Tibial nerve (tissue), 4 donors: Measurements from ENCODE around the gene FBN3. TPM values are rescaled to one million over a fixed set of nuclear protein-coding genes. Genes with fewer than 3 reads are reported as not detected.
A peak's percentile ranks its signal among the peaks of the same experiment; 100 is the strongest.
"Not testable (repeated sequence)": the region's sequence is repeated elsewhere in the genome, so short reads cannot be mapped to it uniquely, and the experiment has no call there.

Experiments used
- DNase-seq, 2 donors: peaks; one replicate each; pipeline ENCODE4 v3.0.0-alpha.2; 2019; ENCODE audit warnings: low spot score in 2 of 2
- H3K27ac ChIP-seq, 4 donors: fragments of 200-600 bp; sonication (generic) in 3 of 4; one replicate each; pipeline ENCODE4 v1.5.1; 2017 to 2019; ENCODE audit warnings: mild to moderate bottlenecking in 1 of 4
- H3K27me3 ChIP-seq, 2 donors: fragments of 200-600 bp; sonication (generic) in 1 of 2; one replicate each; pipeline versions ENCODE4 v1.5.1 to v1.6.0; 2017 to 2019
- H3K36me3 ChIP-seq, 3 donors: fragments of 200-600 bp; sonication (generic); one replicate each; pipeline ENCODE4 v1.5.1; 2018 to 2019
- H3K4me1 ChIP-seq, 4 donors: fragments of 200-600 bp; sonication (generic) in 3 of 4; one replicate each; pipeline ENCODE4 v1.5.1; 2017 to 2019
- H3K4me3 ChIP-seq, 4 donors: fragments of 200-600 bp; sonication (generic) in 3 of 4; one replicate each; pipeline ENCODE4 v1.5.1; 2017 to 2019; ENCODE audit warnings: mild to moderate bottlenecking in 1 of 4, moderate library complexity in 1 of 4
- H3K9me3 ChIP-seq, 4 donors: fragments of 200-600 bp; sonication (generic) in 3 of 4; one replicate each; pipeline ENCODE4 v1.5.1; 2017 to 2019
- EP300 ChIP-seq, 2 donors: sonication (generic); formaldehyde crosslinking; IDR thresholded peaks; one replicate each; pipeline ENCODE4 v1.6.1; 2017; ENCODE audit warnings: antibody characterized with exemption in 2 of 2, mild to moderate bottlenecking in 1 of 2
- POLR2A ChIP-seq, 2 donors: fragments of 450-650 bp; IDR thresholded peaks; one replicate each; pipeline ENCODE4 v1.6.1; 2017; ENCODE audit warnings: antibody characterized with exemption in 2 of 2, mild to moderate bottlenecking in 2 of 2, moderate library complexity in 2 of 2
- WGBS, 2 donors: methylation state at CpG; one replicate each; pipeline ENCODE4 v1.1.5; 2018; 5-methylcytosine and 5-hydroxymethylcytosine counted together
- total RNA-seq, 4 donors: library from RNA; depleted of rRNA; stranded (reverse); fragments of >200 nt; gene quantifications; one replicate each; pipeline ENCODE4 v1.1.0, GENCODE V29; 2016
- TF ChIP-seq, protein P1 (sequence below), 5 experiments: fragments of 200-600 bp in 3 of 5; fragments of 450-650 bp in 2 of 5; sonication (generic) in 3 of 5; IDR thresholded peaks; one replicate each; pipeline ENCODE4 v1.5.1; 2016 to 2019; ENCODE audit warnings: antibody characterized with exemption in 5 of 5, mild to moderate bottlenecking in 3 of 5, moderate library complexity in 2 of 5

FBN3 gene
- total RNA-seq, 4 donors from 2014 or later = 0.20 to 2.5 TPM; not detected in 2

DNA sequence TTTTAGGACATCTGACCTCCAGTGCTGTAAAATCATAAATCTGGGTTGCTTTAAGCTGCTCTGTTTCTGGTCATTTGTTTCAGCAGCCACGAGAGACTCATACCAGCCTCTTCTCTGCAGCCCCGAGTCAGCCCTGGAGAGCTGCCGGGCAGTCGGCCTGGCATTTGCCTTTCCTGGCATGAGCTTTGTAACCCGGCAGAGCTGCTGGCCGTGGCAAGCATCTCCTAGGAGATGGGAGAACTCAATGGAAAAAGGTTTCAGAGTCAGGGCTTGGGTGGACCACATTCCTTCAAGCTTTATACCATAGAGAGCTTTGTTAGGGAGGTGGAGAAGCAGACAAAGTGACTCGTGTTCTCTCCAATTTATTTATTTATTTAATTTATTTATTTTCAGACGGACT, 118.4 kb downstream of the FBN3 start:
- TF ChIP-seq, protein P1, sequence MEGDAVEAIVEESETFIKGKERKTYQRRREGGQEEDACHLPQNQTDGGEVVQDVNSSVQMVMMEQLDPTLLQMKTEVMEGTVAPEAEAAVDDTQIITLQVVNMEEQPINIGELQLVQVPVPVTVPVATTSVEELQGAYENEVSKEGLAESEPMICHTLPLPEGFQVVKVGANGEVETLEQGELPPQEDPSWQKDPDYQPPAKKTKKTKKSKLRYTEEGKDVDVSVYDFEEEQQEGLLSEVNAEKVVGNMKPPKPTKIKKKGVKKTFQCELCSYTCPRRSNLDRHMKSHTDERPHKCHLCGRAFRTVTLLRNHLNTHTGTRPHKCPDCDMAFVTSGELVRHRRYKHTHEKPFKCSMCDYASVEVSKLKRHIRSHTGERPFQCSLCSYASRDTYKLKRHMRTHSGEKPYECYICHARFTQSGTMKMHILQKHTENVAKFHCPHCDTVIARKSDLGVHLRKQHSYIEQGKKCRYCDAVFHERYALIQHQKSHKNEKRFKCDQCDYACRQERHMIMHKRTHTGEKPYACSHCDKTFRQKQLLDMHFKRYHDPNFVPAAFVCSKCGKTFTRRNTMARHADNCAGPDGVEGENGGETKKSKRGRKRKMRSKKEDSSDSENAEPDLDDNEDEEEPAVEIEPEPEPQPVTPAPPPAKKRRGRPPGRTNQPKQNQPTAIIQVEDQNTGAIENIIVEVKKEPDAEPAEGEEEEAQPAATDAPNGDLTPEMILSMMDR (IDR thresholded peaks at IDR 0.05) = no peak
- no peak for TF ChIP-seq POLR2A (IDR thresholded peaks at IDR 0.05)
- TF ChIP-seq EP300 (IDR thresholded peaks at IDR 0.05) = no peak
- DNase-seq = no peak
- no peaks in the 10 kb centered on the region for H3K9me3 ChIP-seq
- no peaks in the 10 kb centered on the region for H3K36me3 ChIP-seq
- H3K27me3 ChIP-seq = no peaks in the 10 kb centered on the region
- no peak overlapping the region for H3K27ac ChIP-seq
- no peak overlapping the region for H3K4me3 ChIP-seq
- peaks cover 0 to 16% (median 0%) of the 10 kb centered on the region in 4 donors for H3K4me1 ChIP-seq
- WGBS, 2 donors = 26 to 44% methylated on average over 8 of the region's 8 CpGs

DNA sequence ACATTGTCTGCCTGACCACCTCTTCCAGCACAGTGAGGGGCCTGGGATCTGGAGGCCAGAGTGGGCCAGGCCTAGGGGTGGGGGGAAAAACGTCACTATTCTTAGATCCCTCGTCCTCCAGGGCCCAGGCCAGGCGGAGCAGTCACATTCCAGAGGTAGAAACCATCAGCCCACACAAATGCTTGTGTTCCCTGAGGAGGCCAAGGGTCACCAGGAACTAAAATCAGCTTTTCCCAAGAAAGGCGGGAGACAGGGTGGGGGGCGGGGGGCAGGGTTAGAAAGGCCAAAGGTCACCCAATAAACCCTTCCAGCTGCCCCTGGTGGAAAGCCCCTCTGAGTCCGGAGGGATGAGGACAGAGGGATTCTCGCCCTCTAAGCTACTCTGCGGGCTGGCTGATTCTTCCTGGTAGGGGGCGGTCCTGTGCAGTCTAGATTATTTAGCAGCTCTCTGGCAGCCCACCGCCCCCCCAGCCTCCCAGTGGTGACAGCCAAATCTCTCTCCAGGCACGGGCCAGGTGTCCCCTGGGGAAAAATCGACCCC, 120.4 kb downstream of the FBN3 start:
- Histone ChIP-seq H3K27me3 (no peaks in the 10 kb centered on the region), H3K4me3 (no peak overlapping the region), H3K9me3 (no peaks in the 10 kb centered on the region), H3K4me1 (peaks cover 0 to 16% (median 0%) of the 10 kb centered on the region in 4 donors), H3K27ac (peak overlapping the region in 2 of 4 donors; percentile 36 to 41), H3K36me3 (no peaks in the 10 kb centered on the region)
- DNase-seq = no peak
- no peak for TF ChIP-seq EP300 (IDR thresholded peaks at IDR 0.05)
- TF ChIP-seq, protein P1 (IDR thresholded peaks at IDR 0.05) = no peak
- TF ChIP-seq POLR2A (IDR thresholded peaks at IDR 0.05) = no peak
- 28 to 29% methylated on average over 7 to 12 of the region's 12 CpGs for WGBS, 2 donors

DNA sequence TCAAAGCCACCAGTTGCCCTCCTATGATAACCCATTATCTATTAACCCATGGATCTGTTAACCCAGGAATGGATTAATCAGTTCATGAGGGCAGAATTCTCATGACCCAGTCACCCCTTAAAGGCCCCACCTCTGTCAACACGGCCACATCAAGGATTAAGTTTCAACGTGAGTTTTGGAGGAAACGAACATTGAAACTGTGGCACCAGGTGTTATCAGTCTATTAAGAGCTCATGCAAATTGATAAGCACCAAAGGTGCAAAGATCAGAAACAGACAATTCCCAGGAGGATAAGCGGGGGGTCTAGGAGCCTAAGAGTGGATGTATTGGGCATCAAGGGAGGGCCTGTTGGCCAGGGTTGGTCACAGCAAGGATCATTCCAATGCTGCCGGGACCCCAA, 124.1 kb downstream of the FBN3 start:
- Histone ChIP-seq H3K9me3 (no peaks in the 10 kb centered on the region), H3K4me3 (no peak overlapping the region), H3K27me3 (no peaks in the 10 kb centered on the region), H3K27ac (no peak overlapping the region), H3K36me3 (no peaks in the 10 kb centered on the region), H3K4me1 (peaks cover 0 to 16% (median 0%) of the 10 kb centered on the region in 4 donors)
- DNase-seq = no peak
- 84 to 93% methylated on average over 5 of the region's 5 CpGs for WGBS, 2 donors
- TF ChIP-seq, protein P1 (IDR thresholded peaks at IDR 0.05) = no peak
- TF ChIP-seq EP300 (IDR thresholded peaks at IDR 0.05) (no peak), POLR2A (IDR thresholded peaks at IDR 0.05) (no peak)

- not testable (repeated sequence) for H3K27me3 ChIP-seq, H3K27ac ChIP-seq, H3K4me3 ChIP-seq, DNase-seq, H3K9me3 ChIP-seq, H3K36me3 ChIP-seq
- WGBS, 2 donors = 92 to 97% methylated on average over 3 of the region's 3 CpGs
- H3K4me1 ChIP-seq = peaks cover 0 to 11% (median 0%) of the 10 kb centered on the region in 4 donors
These were observed 125.1 kb downstream of the FBN3 start for GRCh38 chr19:8024256-8024655.

DNA sequence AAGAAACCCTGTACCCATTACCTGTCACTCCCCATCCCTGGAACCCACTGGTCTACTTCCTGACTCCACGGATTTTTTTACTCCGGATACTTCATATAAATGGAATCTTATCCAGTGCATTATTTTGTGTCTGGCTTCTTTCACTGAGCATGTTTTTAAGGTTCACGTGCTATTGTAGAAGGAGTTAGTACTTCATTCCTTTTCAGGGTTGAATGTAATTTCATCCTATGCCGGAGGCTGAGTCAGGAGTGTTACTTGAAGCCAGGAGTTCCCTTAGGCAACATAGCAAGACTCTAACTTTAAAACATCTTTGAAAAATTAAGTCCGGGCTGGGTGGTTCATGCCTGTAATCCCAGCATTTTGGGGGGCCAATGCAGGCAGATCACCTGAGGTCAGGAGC, 126.0 kb downstream of the FBN3 start:
- Histone ChIP-seq H3K36me3 (no peaks in the 10 kb centered on the region), H3K4me3 (no peak overlapping the region), H3K4me1 (peaks cover 0 to 2% (median 0%) of the 10 kb centered on the region in 4 donors), H3K9me3 (no peaks in the 10 kb centered on the region), H3K27ac (no peak overlapping the region), H3K27me3 (no peaks in the 10 kb centered on the region)
- WGBS, 2 donors = 81 to 90% methylated on average over 5 of the region's 5 CpGs
- no peak for DNase-seq
- no peak for TF ChIP-seq EP300 (IDR thresholded peaks at IDR 0.05)

- H3K9me3 ChIP-seq = no peaks in the 10 kb centered on the region
- H3K36me3 ChIP-seq = peaks cover 0 to 9% (median 0%) of the 10 kb centered on the region in 3 donors
- no peak for DNase-seq
- H3K27ac ChIP-seq = no peak overlapping the region
- H3K4me1 ChIP-seq = no peaks in the 10 kb centered on the region
- no peak for TF ChIP-seq EP300 (IDR thresholded peaks at IDR 0.05)
- TF ChIP-seq, protein P1 (IDR thresholded peaks at IDR 0.05) = no peak
- no peak for TF ChIP-seq POLR2A (IDR thresholded peaks at IDR 0.05)
- 84 to 89% methylated on average over 9 to 13 of the region's 13 CpGs for WGBS, 2 donors
- no peaks in the 10 kb centered on the region for H3K27me3 ChIP-seq
- no peak overlapping the region for H3K4me3 ChIP-seq
These were observed 127.1 kb downstream of the FBN3 start for GRCh38 chr19:8022275-8022674.
